Adipocyte (in vitro differentiated cells): ENCODE measurements around the gene RICTOR.

Source experiments
- DNase-seq: peaks from one replicate; pipeline ENCODE4 v3.0.0-alpha.2; 2015; ENCODE audit warnings: low read depth
- H3K27me3 ChIP-seq: replicated peaks from 2 replicates; pipeline ENCODE4 v1.7.0; 2013; ENCODE audit warnings: mild to moderate bottlenecking, low read length, moderate library complexity; ENCODE audit not compliant: control insufficient read depth, insufficient read depth
- H3K36me3 ChIP-seq: 2 replicates; pipeline ENCODE4 v1.7.0; 2013; ENCODE audit warnings: low read length, mild to moderate bottlenecking, moderate library complexity; ENCODE audit not compliant: control insufficient read depth, insufficient read depth, severe bottlenecking
- H3K4me1 ChIP-seq: 2 replicates; pipeline ENCODE4 v1.7.0; 2013; ENCODE audit warnings: mild to moderate bottlenecking, low read length, moderate library complexity; ENCODE audit not compliant: control insufficient read depth, insufficient read depth
- H3K4me3 ChIP-seq: 2 replicates; pipeline ENCODE4 v1.7.0; 2013; ENCODE audit warnings: mild to moderate bottlenecking, low read length, moderate library complexity
- H3K9ac ChIP-seq: 2 replicates; pipeline ENCODE4 v1.7.0; 2013; ENCODE audit warnings: mild to moderate bottlenecking, low read length, moderate library complexity
- H3K9me3 ChIP-seq: 2 replicates; pipeline ENCODE4 v1.7.0; 2013; ENCODE audit warnings: mild to moderate bottlenecking, low read length, moderate library complexity; ENCODE audit not compliant: control insufficient read depth

Gene RICTOR, protein sequence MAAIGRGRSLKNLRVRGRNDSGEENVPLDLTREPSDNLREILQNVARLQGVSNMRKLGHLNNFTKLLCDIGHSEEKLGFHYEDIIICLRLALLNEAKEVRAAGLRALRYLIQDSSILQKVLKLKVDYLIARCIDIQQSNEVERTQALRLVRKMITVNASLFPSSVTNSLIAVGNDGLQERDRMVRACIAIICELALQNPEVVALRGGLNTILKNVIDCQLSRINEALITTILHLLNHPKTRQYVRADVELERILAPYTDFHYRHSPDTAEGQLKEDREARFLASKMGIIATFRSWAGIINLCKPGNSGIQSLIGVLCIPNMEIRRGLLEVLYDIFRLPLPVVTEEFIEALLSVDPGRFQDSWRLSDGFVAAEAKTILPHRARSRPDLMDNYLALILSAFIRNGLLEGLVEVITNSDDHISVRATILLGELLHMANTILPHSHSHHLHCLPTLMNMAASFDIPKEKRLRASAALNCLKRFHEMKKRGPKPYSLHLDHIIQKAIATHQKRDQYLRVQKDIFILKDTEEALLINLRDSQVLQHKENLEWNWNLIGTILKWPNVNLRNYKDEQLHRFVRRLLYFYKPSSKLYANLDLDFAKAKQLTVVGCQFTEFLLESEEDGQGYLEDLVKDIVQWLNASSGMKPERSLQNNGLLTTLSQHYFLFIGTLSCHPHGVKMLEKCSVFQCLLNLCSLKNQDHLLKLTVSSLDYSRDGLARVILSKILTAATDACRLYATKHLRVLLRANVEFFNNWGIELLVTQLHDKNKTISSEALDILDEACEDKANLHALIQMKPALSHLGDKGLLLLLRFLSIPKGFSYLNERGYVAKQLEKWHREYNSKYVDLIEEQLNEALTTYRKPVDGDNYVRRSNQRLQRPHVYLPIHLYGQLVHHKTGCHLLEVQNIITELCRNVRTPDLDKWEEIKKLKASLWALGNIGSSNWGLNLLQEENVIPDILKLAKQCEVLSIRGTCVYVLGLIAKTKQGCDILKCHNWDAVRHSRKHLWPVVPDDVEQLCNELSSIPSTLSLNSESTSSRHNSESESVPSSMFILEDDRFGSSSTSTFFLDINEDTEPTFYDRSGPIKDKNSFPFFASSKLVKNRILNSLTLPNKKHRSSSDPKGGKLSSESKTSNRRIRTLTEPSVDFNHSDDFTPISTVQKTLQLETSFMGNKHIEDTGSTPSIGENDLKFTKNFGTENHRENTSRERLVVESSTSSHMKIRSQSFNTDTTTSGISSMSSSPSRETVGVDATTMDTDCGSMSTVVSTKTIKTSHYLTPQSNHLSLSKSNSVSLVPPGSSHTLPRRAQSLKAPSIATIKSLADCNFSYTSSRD (N-terminal part only)

DNA sequence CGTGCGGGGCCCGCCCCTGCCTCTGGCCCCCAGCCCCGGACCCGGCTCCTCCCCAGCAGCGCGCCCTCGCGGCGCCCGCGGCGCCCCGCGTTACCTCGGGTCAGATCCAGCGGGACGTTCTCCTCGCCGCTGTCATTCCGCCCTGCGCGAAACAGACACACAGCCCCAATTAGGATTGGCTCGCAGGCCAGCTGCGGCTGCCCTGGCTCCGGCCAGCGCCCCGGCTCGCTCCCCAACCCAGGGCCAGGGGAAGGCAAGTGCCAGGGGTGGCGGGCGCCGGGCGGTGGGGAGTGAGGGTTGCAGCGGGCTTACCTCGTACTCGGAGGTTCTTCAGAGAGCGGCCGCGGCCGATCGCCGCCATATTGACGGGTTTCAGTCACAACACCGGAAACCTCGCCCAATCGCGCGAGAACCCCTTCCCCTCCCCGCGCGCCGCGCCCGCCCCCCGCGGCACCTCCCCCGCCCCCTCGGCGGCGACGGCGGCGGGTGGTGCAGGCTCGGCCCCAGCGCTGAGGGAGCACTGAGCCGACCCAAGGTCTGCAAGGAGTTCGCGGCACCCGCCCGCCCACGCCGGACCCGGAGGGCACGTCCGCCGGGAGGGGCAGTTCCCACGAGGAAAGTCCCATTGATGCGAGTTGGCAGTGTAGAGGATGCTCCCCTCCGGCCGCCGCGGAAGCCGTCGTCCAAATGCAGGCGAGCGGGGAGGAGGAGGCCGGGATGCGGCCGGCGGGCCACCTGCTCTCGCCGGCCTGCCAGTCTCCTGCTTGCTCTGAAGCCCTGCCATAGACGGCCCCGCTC is at the start of gene RICTOR:
TSS of gene RICTOR (minus strand) at position 383 of the 798 bp plus-strand sequence. CDS start at position 361, 22 bp downstream.
- H3K36me3 ChIP-seq, result peaks cover 6% of the 10 kb centered on the region

DNA sequence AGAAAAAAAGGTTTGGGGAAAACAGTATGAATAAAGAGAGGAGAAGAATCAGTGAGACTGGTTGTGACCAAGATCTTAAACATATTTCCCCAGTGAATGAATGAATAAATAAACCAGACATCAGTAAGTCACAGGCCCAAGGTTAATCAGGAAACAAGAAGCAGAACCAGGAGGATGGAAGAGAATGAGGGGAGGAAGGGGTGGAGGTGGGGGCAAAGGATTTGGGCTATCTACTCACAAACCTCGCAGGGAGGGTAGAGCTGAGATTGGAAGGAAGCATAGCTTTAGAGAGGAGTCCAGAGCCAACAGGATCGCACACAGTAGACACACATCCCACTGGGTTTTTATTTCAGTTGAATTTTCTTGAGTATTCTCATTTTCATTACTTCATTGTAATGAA is 47.7 kb upstream of the RICTOR start:
- Histone ChIP-seq H3K9me3 (no peaks in the 10 kb centered on the region), H3K27me3 (no peaks in the 10 kb centered on the region), H3K4me3 (no peak overlapping the region), H3K4me1 (no peaks in the 10 kb centered on the region), H3K36me3 (peaks cover 12% of the 10 kb centered on the region), H3K9ac (no peak overlapping the region)
- no peak for DNase-seq

More for the DNA sequence above, at the start of gene RICTOR:
- Histone ChIP-seq H3K9ac (peak within 1 kb of the TSS; percentile 99), H3K4me1 (peaks cover 27% of the 10 kb centered on the region), H3K9me3 (no peaks in the 10 kb centered on the region), H3K4me3 (peak within 1 kb of the TSS; percentile 99), H3K27me3 (no peaks in the 10 kb centered on the region)
- DNase-seq, result peak; percentile 97

DNA sequence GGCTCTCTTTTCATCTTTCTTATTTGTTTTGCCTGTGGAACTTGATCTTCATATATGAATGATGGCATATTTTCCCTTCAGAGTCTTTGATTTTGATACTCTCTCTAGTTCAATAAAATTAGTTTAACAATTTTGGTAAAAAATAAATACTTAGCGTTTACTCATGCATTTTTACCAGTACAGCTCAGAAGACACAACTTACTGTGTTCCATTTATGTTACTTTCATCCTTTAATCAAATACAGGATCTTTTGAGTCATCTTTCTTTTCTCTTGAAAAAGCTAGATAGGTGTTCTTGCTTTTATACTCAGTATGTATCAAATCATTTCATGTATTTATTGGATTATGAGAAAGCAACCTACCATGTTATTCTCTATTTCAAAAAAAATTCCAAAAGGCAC is 47.1 kb upstream of the RICTOR start:
- Histone ChIP-seq H3K36me3 (peaks cover 17% of the 10 kb centered on the region), H3K4me1 (no peaks in the 10 kb centered on the region), H3K9ac (no peak overlapping the region), H3K27me3 (no peaks in the 10 kb centered on the region), H3K4me3 (no peak overlapping the region), H3K9me3 (no peaks in the 10 kb centered on the region)
- no peak for DNase-seq

DNA sequence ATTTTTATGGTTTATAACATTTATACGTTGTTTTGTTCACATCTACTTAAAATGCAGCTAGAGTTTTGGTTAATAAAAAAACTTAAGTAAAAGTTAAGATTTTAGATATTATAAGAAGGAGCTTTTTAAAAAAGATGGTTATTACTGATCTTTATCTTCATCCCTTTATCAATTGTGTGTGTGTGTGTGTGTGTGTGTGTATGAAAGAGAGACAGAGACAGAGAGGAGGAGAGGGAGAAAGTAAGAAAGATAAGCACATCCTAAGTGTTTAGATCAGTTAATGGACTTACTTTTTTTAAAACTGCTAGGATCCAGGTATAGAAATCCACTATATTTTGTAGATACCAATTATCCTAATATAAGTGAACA is 45.8 kb upstream of the RICTOR start:
- H3K9ac ChIP-seq, result no peak overlapping the region

DNA sequence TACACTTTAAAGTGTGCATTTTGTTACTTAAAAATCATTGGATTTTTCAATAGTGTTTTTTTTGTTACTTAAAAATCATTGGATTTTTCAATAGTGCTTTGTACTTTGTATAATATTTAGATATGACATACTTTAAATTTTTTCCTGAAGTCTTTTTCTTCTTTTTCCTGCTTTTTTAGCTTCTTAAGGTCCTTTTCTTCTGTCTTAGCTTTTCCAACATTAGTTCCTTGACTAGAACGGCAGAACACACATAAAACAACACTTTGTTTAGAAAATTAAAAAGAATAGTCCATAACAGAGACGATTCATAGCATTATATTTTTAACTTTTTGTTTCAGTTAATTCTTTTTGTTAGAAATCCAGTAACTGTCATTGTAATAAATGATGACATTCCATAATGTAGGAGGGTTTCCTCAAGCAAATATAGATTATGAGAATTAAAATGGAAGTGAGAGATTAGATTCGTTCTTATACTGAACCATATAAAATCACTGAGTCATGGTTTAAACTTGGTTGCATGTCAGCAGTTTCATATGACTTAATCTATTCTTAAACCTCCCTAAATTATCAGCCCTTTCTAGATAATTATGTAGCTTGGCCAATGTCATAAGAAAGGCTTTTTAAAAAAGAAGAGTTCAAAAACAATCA is 45.3 kb upstream of the RICTOR start:
- DNase-seq, result no peak
- peaks cover 15% of the 10 kb centered on the region for H3K36me3 ChIP-seq
- H3K9ac ChIP-seq, result no peak overlapping the region
- no peaks in the 10 kb centered on the region for H3K4me1 ChIP-seq
- no peaks in the 10 kb centered on the region for H3K27me3 ChIP-seq
- H3K9me3 ChIP-seq, result no peaks in the 10 kb centered on the region
- no peak overlapping the region for H3K4me3 ChIP-seq

More for the DNA sequence above, 45.8 kb upstream of the RICTOR start:
- no peaks in the 10 kb centered on the region for H3K4me1 ChIP-seq
- H3K27me3 ChIP-seq, result no peaks in the 10 kb centered on the region
- no peak overlapping the region for H3K4me3 ChIP-seq
- no peaks in the 10 kb centered on the region for H3K9me3 ChIP-seq
- no peak for DNase-seq
- peaks cover 15% of the 10 kb centered on the region for H3K36me3 ChIP-seq

DNA sequence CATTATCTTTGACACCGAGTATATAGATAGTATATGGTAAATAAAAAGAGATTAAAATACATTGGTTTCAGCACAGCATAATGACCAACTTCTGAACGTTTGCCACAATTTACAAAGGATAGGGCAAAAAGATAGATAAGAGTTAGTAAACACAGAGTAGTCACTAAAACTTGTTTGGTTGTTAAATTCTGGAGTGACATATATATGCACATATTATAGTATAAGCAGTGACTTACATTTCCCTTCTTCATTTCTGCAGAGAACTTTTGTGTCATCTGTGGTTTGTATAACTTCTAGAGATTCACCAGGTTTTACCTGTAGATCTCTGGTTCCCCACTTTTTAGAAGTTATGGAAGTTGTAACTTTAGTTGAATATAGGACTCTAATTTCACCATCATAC is 44.4 kb upstream of the RICTOR start:
- Histone ChIP-seq H3K9ac (no peak overlapping the region), H3K4me3 (no peak overlapping the region), H3K36me3 (peaks cover 15% of the 10 kb centered on the region), H3K27me3 (no peaks in the 10 kb centered on the region), H3K4me1 (no peaks in the 10 kb centered on the region), H3K9me3 (no peaks in the 10 kb centered on the region)
- no peak for DNase-seq

DNA sequence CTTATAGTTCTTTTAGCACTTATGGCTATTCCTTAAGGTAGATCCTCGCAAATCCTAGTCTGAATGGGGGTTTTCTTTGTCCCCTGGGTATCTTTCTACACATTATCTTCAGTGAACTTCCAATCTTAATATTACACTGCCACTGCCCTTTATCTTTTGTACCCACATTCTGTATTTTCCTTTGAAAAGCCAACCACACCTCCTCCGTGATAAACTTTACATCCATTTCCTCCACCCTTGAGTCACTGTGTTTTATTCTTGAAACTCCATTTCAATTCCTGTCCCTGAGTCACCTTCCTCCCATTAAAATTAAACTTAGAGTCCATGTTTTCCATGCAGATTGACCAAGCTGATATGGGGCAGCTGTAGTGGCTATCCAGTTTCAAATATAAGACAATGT is 43.2 kb upstream of the RICTOR start:
- H3K4me3 ChIP-seq, result no peak overlapping the region
- no peaks in the 10 kb centered on the region for H3K4me1 ChIP-seq
- no peaks in the 10 kb centered on the region for H3K9me3 ChIP-seq
- no peak overlapping the region for H3K9ac ChIP-seq
- no peaks in the 10 kb centered on the region for H3K27me3 ChIP-seq
- peaks cover 15% of the 10 kb centered on the region for H3K36me3 ChIP-seq
- DNase-seq, result no peak

DNA sequence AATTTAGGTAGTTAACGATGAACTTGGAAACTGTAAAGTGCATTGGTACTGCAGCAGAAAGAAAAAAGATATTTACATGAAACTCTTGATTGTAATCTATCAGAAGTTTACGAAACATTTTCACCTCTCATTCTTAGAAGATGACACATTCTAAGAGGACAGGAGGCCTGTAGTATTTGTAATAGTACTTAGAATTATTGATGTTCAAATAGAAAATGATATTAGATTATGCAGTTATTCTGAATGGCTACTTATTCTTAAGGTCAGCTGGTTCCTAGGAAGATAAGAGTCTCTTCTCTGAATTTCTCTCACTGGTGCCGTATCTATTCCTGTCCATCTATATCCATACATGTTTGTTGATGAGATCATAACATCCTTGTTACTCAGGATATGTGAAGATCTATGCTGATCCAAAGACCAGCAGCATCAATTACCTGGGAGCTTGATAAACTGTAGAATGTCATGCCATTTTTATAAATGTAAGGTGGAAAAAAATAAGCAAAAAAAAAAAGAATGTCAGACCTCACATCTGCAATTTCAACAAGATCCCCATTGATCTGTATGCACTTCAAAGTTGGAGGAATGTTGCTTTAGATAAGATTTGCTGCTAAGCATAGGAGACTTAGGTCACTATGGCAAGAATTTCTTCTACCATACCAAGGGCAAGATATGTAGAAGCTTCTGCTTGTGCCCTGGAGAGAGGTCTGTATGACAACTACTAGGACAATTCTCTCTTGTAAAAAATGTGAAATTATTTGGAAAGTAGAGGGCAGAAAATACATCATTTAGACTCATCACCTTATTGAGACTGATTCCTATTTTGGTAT is 42.4 kb upstream of the RICTOR start:
- Histone ChIP-seq H3K4me1 (no peaks in the 10 kb centered on the region), H3K9me3 (no peaks in the 10 kb centered on the region), H3K36me3 (peaks cover 15% of the 10 kb centered on the region), H3K9ac (no peak overlapping the region), H3K27me3 (no peaks in the 10 kb centered on the region), H3K4me3 (no peak overlapping the region)
- no peak for DNase-seq

DNA sequence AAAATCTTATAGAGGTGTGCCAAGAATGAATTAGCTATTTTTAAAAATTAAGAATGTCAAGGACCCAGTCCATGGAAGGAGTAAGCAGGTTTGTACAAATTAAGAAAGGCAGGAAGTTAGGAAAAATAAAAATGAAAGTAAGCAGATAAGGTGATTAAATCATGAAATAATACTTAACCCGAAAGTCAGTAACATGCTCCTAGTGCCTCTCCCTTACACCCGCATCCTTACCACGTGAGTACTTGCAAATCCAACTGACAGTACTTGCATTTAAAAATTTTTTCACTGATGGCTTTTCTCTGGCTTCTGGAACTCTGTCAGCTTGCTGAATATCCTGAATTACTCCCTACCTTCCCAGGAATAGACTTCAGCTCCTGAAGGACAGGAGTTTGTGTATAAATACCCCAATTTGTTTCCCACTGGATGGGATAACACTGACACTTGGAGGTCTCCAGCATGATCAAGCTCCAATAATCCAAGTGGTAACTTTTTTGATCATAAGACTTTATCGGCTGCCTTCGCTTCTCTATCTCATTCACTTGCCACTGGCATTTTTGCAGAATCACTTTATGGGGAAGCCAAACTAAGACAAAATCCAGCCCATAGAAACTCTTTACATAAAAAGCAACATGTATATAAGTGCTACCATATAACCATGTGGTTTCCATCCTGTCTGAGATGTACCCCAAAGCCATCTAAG is 41.6 kb upstream of the RICTOR start:
- H3K4me3 ChIP-seq, result no peak overlapping the region
- no peaks in the 10 kb centered on the region for H3K4me1 ChIP-seq
- peaks cover 12% of the 10 kb centered on the region for H3K36me3 ChIP-seq
- DNase-seq, result no peak
- no peaks in the 10 kb centered on the region for H3K9me3 ChIP-seq
- no peaks in the 10 kb centered on the region for H3K27me3 ChIP-seq
- no peak overlapping the region for H3K9ac ChIP-seq
